Non-pigmented ciliary epithelial cell (primary cell): ENCODE results near the gene POLR2H.

Source experiments
- DNase-seq: peaks from one replicate; pipeline ENCODE4 v3.0.0-alpha.2; 2010; ENCODE audit warnings: low read depth

The POLR2H gene

GRCh38 chr3:184352149-184352785, 9.2 kb upstream of the POLR2H start:
- no peak for DNase-seq

DNA sequence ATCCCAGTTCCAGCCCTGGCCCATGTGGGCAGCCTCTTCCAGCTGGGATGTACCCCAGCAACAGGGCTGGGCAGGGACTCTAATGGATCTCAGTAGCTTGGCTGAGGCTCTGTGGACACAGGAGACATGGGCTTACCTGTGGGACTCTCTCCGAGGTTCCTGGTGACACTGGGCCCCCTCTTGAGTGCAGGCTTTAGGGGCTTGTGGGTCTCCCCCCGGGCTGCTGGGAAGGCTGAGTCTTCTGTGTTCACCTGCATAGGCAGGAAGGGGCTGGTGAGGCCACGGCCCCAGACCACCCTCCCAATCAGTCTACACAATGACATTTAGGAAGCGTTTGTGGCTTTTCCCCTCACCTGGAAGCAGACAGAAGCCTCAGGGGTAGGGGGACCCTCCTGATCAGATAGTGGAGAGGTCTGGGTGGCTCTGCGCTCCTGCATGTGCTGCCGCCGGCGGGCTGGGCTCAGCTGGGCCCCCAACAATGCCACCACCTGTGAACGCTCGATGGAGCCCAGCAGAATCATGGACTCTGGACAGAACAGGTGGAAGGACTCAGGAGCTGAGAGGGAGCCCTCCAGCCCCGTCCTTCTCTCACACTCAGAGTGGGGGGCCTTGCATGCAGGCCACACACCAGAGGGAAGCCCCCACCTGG, 8.5 kb upstream of the POLR2H start:
- no peak for DNase-seq

GRCh38 chr3:184353546-184353941, 8.0 kb upstream of the POLR2H start:
- no peak for DNase-seq

DNA sequence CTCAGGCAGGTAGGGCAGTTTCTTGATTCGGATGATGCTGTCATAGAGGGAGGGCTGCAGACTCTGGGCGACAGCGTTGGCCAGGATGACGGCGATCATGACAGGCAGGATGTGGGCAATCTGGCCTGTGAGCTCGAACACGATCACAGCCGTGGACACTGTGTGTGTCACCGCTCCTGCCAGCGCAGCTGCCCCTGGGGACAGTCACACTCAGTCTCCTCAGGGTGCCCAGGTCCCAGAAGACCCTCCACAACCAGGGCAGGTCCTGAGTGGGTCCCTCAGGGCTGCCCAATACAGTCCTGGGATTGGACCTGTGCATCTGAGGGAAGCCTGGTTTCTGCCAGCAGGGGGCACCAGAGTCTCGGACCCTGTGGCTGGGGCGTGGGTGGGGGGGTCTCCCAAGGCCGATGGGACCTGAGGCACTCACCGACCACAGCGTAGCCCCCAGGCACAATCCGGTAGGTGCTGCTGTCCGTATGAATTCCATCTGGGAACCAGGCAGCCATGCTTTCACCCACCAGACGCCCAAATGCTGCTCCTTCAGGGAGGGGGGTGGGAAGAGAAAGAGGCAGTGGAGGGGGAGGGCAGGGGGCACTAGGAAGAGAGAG, 7.3 kb upstream of the POLR2H start:
- no peak for DNase-seq

DNA sequence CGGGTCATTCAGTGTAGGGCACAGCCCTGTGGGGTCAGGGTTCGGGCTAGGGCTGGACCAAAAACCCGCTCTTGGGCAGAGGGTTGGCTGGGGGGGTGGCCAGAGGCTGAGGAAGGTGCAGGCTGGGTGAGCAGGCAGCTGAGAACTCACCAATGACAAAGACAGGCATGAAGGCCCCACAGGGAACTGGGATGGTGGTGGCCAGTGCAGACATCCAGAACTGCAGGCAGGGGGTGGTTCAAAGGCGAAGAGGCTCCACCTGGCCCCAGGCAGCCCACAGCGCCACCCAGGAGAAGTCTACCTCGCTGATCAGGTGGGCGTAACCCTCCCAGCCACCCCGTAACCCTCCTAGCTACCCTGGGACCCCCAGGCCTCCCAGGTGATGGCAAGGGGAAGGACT, 6.8 kb upstream of the POLR2H start:
- DNase-seq, result no peak

- no peak for DNase-seq
Measured at GRCh38 chr3:184355261-184356040, 6.1 kb upstream of the POLR2H start.

DNA sequence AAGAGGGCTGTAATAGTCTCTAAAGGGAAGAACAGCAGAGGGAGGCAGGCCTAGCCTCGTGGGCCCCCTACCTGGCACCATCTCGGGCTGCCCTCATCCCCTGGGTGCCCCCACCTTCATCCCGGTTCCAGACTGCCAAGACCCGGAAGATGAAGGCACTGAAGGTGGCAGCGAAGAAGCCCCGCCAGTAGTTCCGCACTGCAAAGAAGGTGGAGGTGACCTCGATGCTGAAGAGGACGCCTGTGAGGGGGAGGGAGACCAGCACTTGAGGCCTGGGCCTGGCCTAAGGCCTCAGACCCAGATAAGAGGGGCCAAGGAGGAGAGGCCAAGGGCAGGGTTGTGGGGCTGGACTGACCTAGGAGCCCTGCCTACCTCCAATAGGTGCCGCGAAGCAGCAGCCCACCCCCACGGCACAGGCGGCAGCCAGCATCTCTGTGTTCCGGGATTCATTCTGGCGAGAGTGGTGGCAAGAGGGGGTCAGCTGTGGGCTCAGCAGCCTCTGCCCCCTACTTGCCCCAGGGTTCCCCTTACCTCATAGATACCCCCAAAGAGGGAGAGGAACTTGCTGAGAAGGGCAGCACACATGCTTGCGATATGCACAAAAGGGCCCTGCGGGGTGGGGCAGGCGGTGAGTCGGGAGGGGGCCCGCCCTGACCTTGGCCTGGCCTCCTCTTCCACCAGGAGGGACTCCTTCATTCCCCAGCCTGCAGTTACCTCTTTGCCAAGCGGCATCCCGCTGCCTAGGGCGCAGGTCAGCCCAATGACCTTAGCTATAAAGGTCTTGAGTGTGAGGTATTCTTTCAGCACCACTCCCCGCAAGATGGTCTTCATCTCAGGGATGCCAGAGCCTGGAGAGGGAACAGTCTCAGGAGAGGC, 4.0 kb upstream of the POLR2H start:
- DNase-seq, result no peak

GRCh38 chr3:184358124-184358767, 3.3 kb upstream of the POLR2H start:
- no peak for DNase-seq

DNA sequence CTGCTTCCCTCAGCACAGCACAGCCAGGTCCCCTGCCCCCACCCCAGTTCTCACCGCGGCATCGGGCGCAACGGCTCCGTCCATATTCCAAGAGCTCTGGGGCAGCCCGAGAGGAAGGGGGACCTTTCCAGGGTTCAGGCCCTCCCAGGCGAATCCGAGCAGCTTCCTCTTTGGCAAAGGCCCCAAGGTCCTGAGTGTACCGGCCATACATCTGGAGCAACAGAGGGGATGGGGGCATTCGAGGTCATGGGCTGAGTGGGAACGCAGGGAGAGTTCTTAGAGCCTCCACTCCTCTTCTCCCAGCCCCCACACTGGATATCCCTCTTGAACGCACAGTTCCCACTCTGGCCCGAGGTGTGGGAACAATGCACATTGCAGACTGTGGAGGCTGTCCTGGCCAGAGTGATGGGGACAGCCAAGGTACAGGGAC, 2.6 kb upstream of the POLR2H start:
- no peak for DNase-seq

GRCh38 chr3:184359610-184360009, 1.9 kb upstream of the POLR2H start:
- no peak for DNase-seq

- no peak for DNase-seq
Measured at GRCh38 chr3:184360070-184360928, 1.2 kb upstream of the POLR2H start.

GRCh38 chr3:184360929-184361531, 480 bp upstream of the POLR2H start:
- no peak for DNase-seq

DNA sequence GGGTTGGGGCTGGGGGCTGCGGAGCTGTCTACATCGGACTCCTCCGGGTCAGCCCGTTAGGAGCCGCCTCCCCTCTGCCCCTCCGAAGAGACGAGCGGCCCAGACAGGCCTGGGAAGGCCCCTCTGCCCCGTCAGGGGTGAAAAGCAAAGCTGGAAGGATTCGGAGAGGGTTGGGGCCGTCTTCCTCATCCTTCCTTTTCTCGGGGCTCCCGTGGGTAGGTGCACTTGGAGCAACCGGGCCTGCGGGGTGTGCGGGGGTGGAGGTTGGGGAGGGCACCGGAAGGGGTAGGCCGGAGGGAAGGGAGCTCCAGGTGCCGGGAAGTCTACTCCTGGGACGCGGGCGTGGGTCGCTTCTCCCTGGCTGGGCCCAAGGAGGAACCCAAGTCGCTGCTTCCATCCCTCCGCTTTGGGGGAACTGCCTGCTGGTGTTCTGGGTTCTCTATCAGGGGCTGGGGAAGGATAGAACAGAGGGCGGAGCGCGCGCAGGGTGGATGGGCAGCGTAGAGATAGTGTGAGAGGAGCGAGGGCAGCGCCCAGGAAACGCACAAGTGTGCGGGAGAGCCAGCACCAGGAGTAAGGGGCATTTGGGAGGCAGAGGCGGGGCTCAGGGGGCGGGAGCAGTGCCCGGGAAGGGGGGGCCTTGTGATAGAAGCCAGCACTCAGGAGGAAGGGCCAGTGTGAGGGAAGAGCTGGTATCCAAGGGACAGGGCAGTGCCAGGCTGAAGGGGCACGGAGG, 590 bp downstream of the POLR2H start:
- no peak for DNase-seq

DNA sequence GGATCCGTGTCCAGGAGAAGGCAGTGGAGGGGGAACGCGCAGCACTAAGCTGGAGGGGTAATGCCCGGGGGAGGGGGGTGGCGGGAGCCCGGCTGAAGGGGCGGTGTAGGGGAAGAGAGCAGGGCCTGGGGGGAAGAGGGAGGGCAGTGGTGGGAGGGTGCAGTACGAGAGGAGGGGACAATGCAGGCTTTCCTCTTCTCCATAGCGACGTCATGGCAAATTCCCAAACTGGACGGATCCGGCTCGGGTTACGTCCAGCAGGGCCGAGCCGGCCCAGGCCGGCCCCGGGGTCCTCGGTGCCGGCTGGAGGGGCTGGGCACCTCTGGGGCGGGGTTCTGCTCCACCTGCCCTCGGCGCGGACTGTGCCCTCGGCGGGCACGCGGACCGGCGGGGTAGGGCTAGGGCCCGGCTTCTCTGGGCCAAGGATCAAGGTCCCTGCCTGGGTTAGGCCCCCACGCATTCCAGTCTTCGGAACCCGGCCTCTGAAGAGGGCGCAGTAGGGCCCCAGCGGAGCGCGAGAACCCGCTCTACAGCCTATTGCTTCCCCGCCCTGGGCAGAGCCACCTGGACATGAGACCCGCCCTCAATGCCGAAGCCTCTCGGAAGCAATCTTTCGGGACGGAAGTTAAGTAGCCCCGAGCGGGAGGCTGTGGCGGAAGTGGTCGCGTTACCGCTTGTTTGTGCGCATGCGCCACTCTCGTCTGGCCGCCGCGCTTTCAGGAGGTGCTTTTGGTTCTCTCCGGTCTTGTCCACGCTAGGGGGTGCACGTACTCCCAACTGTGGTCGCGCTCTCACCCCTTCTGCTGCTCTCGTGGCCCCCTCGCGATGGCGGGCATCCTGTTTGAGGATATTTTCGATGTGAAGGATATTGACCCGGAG, 1.4 kb downstream of the POLR2H start:
- peak; percentile 85 for DNase-seq

DNA sequence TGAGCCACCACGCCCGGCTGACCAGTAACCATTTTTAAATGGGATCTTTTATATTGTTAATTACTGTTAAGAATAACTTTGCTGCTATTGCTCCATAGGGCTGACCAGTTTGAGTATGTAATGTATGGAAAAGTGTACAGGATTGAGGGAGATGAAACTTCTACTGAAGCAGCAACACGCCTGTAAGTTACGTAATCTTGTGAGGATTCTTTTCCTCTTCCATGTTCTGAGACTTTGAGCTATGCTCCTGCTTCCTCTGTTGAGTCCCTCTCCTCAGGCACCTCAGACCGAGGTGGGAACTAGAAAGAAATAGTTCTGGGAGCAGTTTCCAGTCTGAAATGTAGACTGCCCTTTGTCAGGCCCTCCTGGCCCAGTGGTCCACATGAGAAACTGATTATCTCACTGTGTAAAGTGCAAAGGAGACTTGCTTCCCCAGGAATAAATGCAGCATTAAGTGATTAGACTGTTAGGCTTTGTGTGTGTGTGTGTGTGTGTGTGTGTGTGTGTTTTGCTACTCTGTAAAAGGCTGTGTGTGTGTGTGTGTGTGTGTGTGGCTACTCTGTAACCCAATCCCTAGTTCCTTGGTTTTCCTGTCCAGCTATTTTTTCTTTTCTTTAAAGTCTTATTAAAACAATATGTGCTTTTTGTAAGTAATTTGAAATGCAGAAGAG, 5.2 kb downstream of the POLR2H start:
- DNase-seq, result no peak

DNA sequence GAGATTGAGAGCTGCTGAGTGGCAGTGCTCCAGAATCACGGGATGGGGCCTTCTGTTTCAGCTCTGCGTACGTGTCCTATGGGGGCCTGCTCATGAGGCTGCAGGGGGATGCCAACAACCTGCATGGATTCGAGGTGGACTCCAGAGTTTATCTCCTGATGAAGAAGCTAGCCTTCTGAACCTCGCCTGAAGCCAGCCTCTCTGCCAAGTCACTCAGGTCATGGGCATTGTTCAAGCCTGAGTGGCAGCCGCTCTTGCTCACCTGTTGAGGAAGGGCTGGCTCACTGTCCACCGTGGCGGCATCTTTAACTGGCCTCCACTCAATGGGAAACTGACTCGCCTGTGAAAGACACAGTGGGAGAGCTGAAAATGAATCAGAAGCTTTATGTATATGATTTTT, 6.6 kb downstream of the POLR2H start:
- no peak for DNase-seq

DNA sequence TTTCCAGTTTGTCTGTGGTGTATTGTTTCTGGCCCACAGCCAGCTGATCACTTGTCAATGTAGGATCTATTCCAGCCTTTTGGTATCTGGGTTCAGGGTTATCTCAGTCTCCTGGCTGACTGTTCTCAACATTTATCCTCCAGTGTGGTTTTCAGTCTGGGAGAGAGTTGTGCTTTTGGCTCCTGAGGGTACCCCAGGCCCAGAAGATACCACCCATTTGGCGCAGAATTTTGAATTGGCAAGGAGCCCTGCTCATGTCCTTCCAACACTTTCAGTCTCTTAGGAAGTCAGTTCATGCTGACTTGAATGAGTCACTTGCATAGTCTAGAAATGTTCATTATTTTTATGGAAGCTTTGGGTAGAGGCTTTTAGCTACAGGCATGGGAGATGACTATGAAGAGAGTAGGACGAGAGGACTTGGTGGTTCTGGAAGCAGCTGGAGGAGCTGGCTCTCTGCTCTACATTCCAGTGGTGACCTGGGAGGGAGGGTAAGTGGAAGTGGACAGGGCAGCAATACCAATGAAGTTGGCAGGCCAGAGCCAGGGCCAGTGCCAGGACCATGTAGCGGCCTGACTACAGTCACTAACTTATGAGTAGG, 7.2 kb downstream of the POLR2H start:
- DNase-seq, result no peak
